HG02884 (cell line): ENCODE measurements around the gene GMCL2.

Experiments used
- ATAC-seq: cut with Tn5 transposase; IDR thresholded peaks from one replicate; pipeline ENCODE4 v1.9.1; 2021; ENCODE audit warnings: mild to moderate bottlenecking, moderate library complexity; ENCODE audit not compliant: unreplicated experiment

Gene GMCL2

DNA sequence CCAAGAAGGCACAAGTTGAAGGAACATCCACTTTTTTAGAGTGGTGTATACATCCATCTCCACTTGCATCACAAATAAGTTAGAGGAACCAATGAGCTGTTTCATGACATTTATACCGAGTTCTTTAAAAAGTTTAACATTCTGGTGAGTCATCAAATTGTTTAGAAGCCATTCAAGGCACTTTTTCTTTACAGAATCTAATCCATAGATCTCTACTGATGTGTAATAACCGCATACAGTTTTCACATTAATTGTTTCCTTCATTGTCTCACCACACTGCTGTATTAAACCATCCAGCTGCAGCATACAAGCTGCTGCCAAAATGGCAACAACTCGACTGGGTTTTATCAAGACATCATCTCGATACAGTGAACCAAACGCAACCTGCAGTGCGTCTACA lies 744 bp downstream of the GMCL2 start:
- ATAC-seq, result no peak

DNA sequence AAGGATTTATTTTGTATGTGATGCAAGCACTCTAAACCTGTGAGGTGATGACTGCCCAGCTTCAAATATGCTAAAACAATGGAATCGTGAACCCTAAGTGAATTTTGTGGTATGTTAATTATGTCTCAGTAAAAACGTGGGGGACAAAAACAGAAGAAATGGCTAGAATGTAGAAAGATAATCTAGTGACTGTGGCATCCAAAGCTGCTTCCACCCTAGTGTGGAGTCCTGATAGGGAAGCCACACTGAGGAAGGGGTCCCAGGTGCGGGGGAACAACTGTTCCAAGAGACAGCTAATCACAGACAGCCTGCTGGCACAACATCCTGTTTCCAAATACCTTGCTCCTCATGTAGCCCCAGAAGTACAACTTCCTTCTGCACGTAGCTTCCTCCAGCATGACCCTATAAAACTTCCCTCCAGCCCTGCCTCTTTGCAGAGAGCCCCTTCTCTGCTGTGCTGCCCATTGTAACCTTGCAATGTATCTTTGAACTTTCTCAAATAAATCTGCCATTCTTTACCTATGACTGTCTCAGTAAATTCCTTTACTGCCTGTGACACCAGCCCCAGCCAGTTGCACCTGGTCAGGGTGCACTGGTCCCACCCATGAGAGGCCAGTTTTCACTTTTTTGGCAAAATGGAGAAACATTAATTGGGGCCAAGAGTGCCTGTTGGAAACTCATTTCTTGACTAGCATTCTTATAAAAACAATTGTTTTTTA lies 4.9 kb downstream of the GMCL2 start:
- no peak for ATAC-seq

GRCh38 chr5:178180141-178180863 lies 6.9 kb downstream of the GMCL2 start:
- ATAC-seq, result no peak

DNA sequence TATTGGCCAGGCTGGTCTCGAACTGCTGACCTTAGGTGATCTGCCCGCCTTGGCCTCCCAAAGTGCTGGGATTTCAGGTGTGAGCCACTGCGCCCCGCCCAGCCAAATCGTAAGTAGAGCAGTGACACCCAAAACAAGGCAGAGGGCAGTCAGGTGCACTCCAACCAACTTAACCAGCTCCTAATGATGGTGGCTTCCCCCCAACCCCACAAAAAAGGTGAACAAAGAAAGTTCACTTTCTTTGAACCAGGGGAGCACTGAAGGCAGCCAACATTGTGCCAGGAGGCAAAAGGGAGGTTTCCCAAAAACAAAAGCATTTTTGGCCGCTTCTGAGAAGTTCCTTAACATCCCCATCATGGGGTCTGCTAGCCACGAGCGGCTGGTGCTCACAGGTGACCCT lies 9.6 kb downstream of the GMCL2 start:
- ATAC-seq, result no peak

GRCh38 chr5:178176791-178177190 lies 10.4 kb downstream of the GMCL2 start:
- no peak for ATAC-seq

- no peak for ATAC-seq
Measured at GRCh38 chr5:178174456-178174855, 12.7 kb downstream of the GMCL2 start.

- no peak for ATAC-seq
Measured at GRCh38 chr5:178170455-178170854, 16.7 kb downstream of the GMCL2 start.

GRCh38 chr5:178165581-178165980 lies 21.6 kb downstream of the GMCL2 start:
- no peak for ATAC-seq

DNA sequence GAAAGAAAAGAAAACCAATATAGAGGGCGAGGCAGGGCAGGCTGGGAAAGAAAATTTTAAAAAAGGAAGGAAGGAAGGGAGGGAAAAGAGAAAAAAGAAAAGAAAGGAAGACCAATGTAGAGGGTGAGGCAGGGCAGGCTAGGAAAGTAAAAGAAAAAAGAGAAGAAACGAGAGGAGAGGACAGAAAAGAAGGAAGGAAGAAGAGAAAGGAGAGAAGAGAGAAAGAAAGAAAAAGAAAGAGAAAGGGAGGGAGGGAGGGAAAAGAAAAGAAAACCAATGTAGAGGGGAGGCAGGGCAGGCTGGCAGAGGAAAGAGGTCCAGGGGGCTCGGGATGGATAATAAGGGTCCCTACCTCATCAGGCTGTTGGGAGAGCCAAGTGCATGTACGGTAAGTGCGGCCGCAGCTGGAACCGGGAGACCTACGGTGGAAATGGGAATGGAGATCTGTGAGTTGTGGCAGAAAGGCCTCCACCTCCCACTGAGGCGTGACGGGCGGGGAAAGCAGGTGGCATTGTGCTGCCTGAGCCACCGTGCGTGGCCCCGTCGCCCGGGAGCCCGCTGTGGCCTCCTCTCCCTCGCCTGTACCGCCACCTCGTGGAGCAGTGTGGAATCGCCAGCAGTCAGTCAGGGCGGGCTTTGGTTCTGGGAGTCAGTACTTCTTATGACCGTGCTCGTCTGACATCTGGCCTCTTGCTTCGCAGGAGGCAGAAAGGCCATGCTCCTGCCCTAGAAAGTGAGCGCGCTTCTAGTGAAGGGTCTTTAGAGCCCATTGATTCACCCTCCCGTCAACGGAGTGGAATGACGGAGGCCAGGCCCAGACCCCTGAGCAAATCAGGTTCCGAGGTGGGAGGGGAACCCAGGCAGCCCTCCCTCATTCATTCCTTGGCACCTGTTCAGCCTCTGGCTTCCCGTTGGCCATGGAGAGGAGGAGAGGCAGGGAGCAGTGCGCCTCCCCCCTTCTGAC lies 23.1 kb downstream of the GMCL2 start:
- no peak for ATAC-seq

GRCh38 chr5:178162481-178162880 lies 24.7 kb downstream of the GMCL2 start:
- no peak for ATAC-seq

DNA sequence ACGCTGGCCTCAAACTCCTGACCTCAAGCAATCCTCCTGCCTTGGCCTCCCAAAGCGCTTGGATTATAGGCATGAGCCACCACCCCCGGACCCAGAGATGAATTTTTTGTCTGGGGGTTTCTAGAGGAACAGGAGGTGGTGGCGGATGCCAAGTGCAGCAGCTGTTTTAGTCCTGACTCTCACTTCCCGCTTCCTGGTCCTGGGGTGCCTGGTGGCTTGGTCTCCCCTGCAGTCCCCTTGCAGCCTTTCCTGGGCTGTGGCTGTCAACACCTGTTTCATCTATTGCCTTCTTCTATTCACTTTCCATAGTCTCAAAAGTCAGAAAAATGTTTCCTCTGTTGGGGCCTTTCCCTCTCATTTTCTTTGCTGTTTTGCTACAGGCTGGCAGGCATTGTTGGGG lies 27.0 kb downstream of the GMCL2 start:
- ATAC-seq, result no peak

DNA sequence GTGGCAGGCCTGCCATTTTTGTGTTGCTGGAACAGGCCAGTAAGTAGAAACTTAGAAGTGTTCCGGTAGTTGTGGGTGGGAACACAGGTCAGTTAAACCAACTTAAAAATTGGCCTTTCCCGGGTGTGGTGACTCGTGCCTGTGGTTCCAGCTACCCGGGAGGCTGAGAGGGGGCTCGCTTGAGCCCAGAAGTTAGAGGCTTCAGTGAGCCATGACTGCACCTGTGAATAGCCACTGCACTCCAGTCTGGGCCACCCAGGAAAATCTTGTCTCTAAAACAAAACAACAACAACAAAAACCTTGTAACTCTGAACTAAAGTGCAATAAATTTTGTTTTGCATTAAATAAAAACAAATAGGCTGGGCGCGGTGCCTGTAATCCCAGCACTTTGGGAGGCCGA lies 32.1 kb downstream of the GMCL2 start:
- no peak for ATAC-seq

GRCh38 chr5:178153530-178154340 lies 33.4 kb downstream of the GMCL2 start, which contains the start of gene NHP2:
TSS of gene NHP2 (minus strand) at chr5:178153885. CDS start at chr5:178153817, 68 bp downstream.
- ATAC-seq, result peak; percentile 98

DNA sequence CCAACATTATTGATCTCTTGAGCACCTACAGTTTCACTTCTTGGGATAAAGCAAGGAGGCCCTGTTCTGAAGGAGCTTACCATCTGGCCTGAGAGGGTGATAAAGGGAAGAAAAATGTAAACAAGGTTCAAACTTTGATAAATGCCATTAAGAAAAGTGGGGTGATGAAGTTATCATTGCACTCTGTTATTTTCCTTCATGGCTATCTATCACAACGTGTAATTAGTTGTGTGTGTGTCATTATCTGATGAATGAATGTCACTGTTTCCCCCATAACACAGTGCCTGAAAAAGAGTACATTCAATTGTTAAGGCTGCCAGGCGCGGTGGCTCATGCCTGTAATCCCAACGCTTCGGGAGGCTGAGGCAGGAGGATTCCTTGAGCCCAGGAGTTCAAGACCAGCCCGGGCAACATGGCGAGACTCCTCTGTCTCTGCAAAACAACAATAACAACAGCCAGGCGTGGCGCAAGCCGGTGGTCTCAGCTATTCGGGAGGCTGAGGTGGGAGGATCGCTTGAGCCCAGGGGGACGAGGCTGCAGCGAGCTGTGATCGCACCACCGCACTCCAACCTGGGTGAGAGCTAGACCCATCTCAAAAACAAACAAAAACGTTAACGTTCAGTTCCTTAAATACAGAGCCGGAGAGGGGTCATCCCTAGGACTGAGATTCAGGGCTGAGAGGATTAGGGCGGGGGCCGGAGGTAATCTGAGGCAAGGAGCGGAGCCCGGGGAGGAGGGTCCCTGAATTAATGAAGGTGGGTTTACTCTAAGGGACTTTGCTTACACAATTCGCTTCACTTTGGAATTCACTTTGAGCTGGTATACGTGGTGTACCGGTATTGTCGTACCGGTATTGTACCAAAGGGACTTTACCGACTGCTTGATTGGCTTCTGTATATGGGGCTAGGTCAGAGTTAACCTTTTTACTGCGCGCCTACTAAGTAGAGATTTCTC lies 34.4 kb downstream of the GMCL2 start:
- ATAC-seq, result no peak

DNA sequence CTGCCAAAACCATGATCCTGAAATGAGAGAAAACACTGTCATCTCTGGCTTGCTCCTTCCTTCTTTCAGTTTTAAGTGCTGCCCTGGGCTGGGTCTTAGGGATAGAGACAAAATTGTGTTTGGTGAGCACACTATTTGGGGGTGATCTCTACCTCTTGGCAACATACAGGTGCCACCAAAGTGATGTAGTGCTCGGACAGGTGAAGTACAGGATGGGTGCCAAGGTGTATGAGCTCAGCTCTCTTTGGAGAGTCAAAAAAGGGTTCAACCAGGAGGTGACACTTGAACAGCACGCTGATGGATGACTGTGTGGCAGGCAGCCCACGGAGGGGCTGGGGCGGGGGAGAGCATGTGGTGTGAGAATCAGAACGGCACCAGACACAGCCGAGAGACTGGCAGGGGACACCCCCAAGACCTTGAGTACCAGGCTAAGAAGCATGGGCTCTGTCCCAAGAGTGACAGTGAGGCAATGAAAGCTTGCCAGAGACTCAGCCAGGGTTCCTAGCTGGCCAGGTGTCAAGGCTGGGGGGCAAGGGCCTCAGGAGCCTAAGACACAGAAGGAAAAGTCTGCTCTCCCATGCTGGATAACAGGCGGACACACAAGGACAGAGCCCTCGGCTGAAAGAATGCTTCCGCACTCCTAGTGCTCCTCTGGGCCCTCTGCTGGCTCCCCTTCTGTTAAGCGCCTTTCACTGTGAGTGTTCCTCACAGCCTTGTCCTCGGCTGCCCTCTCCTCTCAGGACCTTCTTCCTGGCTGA lies 36.0 kb downstream of the GMCL2 start:
- ATAC-seq, result no peak

GRCh38 chr5:178149199-178149932 lies 37.8 kb downstream of the GMCL2 start:
- no peak for ATAC-seq

- no peak for ATAC-seq
Measured at GRCh38 chr5:178147406-178147805, 39.8 kb downstream of the GMCL2 start.
